Inflammatory macrophage treated with lipopolysaccharide for 1 hour (primary cell): ENCODE data around the gene CREB3L2.
"Not testable (repeated sequence)": the region's sequence is repeated elsewhere in the genome, so short reads cannot be mapped to it uniquely, and the experiment has no call there.

Experiments
- DNase-seq, 2 donors: peaks; one replicate each; pipeline ENCODE4 v3.0.0-alpha.2; 2020 to 2022

Gene CREB3L2

GRCh38 chr7:138001529-138002095 lies at the start of gene CREB3L2:
Gene CREB3L2, minus strand, starts transcription at chr7:138002086. Its CDS starts 381 bp downstream, at chr7:138001705.
- no peak for DNase-seq

- DNase-seq: no peak
These were observed 47.7 kb upstream of the CREB3L2 start for GRCh38 chr7:138049505-138050116.

GRCh38 chr7:138047907-138048306 lies 46.0 kb upstream of the CREB3L2 start:
- DNase-seq: no peak

GRCh38 chr7:138044897-138045296 lies 43.0 kb upstream of the CREB3L2 start:
- DNase-seq: no peak

GRCh38 chr7:138040063-138040462 lies 38.2 kb upstream of the CREB3L2 start:
- not testable (repeated sequence) for DNase-seq

- no peak for DNase-seq
These were observed 34.2 kb upstream of the CREB3L2 start for GRCh38 chr7:138036135-138036534.

GRCh38 chr7:138033241-138033640 lies 31.4 kb upstream of the CREB3L2 start:
- DNase-seq: no peak

GRCh38 chr7:138032770-138033169 lies 30.9 kb upstream of the CREB3L2 start:
- DNase-seq: no peak

- no peak for DNase-seq
These were observed 30.3 kb upstream of the CREB3L2 start for GRCh38 chr7:138032186-138032585.

GRCh38 chr7:138030679-138031351 lies 28.9 kb upstream of the CREB3L2 start:
- DNase-seq: peak; percentile 35 to 74

GRCh38 chr7:138029941-138030340 lies 28.1 kb upstream of the CREB3L2 start:
- no peak for DNase-seq

GRCh38 chr7:138029126-138029525 lies 27.2 kb upstream of the CREB3L2 start:
- DNase-seq: no peak

- DNase-seq: no peak
These were observed 25.2 kb upstream of the CREB3L2 start for GRCh38 chr7:138027100-138027499.

- no peak for DNase-seq
These were observed 23.6 kb upstream of the CREB3L2 start for GRCh38 chr7:138025215-138026186.

- no peak for DNase-seq
These were observed 22.9 kb upstream of the CREB3L2 start for GRCh38 chr7:138024765-138025164.

- no peak for DNase-seq
These were observed 22.4 kb upstream of the CREB3L2 start for GRCh38 chr7:138024343-138024691.

- DNase-seq: no peak
These were observed 21.9 kb upstream of the CREB3L2 start for GRCh38 chr7:138023618-138024342.

- no peak for DNase-seq
These were observed 20.0 kb upstream of the CREB3L2 start for GRCh38 chr7:138021889-138022288.

GRCh38 chr7:138017992-138018391 lies 16.1 kb upstream of the CREB3L2 start:
- no peak for DNase-seq

GRCh38 chr7:138015096-138015495 lies 13.2 kb upstream of the CREB3L2 start:
- no peak for DNase-seq

GRCh38 chr7:138014686-138015085 lies 12.8 kb upstream of the CREB3L2 start:
- DNase-seq: no peak

GRCh38 chr7:138014201-138014600 lies 12.3 kb upstream of the CREB3L2 start:
- not testable (repeated sequence) for DNase-seq

- no peak for DNase-seq
These were observed 7.4 kb upstream of the CREB3L2 start for GRCh38 chr7:138009350-138009653.
